Transverse colon (tissue), 4 donors: ENCODE measurements around the gene CACNG5.

Experiments
- POLR2A ChIP-seq: fragments of 450-650 bp; IDR thresholded peaks from one replicate; pipeline ENCODE4 v1.6.1; 2016; ENCODE audit warnings: antibody characterized with exemption, mild to moderate bottlenecking, moderate library complexity
- POLR2AphosphoS5 ChIP-seq, 3 donors: sonication (generic); formaldehyde crosslinking; IDR thresholded peaks; one replicate each; pipeline ENCODE4 v1.6.1; 2016; ENCODE audit warnings: antibody characterized with exemption in 3 of 3
- TF ChIP-seq, protein P1 (sequence below), 5 experiments: fragments of 200-600 bp in 3 of 5; fragments of 450-650 bp in 2 of 5; sonication (generic) in 3 of 5; IDR thresholded peaks; 1 replicate in 2 of 5; 2 replicates in 3 of 5; pipeline ENCODE4 v1.5.1; 2016 to 2017; ENCODE audit warnings: antibody characterized with exemption in 5 of 5, inconsistent platforms in 3 of 5, mild to moderate bottlenecking in 2 of 5, moderate library complexity in 1 of 5

DNA sequence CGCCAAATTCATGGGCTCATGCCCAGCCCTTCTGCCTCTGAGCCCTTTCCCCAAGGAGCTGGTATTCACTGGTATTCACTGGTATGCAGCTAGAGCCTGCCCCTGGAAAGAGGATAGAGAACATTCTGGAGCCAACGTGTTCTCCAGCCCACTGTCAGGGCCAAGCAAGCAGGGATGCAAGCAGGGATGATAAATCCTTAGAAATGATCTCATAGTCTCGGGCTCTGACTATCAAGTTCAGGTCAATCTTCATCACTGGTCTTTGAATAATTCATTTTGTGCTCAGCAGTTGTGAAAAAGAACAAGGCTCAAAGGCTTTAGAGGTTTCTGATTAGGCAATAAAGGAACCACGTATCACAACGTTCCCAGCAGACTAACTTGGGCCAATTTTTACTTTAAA lies 57.3 kb downstream of the CACNG5 start:
- TF ChIP-seq, protein P1, sequence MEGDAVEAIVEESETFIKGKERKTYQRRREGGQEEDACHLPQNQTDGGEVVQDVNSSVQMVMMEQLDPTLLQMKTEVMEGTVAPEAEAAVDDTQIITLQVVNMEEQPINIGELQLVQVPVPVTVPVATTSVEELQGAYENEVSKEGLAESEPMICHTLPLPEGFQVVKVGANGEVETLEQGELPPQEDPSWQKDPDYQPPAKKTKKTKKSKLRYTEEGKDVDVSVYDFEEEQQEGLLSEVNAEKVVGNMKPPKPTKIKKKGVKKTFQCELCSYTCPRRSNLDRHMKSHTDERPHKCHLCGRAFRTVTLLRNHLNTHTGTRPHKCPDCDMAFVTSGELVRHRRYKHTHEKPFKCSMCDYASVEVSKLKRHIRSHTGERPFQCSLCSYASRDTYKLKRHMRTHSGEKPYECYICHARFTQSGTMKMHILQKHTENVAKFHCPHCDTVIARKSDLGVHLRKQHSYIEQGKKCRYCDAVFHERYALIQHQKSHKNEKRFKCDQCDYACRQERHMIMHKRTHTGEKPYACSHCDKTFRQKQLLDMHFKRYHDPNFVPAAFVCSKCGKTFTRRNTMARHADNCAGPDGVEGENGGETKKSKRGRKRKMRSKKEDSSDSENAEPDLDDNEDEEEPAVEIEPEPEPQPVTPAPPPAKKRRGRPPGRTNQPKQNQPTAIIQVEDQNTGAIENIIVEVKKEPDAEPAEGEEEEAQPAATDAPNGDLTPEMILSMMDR (IDR thresholded peaks at IDR 0.05), result no peak
- TF ChIP-seq POLR2AphosphoS5 (IDR thresholded peaks at IDR 0.05) (no peak), POLR2A (no peak)
